ENCODE results near the gene ATG10.
A peak's percentile ranks its signal among the peaks of the same experiment; 100 is the strongest.

Gene ATG10

DNA sequence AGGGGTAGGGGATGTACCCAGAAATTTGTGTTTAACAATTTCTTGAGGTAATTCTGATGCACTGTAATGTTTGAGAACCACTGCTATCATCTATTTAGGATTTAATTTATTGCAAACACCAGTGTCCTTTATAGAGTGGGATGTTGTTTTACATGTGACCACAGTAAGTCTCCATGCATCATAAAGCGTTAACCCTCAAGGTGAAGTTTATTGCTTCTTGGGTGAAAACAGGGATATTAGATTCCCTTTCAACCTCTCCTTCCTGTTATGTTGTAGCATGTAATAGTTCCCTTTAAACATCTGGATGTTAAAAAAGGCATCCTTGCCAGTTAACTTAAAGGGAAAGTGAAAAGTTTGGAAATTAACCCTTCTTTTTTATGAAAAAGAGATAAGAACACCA is 35.8 kb upstream of the ATG10 start:
- H3K4ac ChIP-seq (ENCODE audit: low read depth, low read length) = no peak overlapping the region
- no CpG with 5 or more reads among the region's 1 CpG for WGBS (ENCODE audit: extremely low coverage, insufficient coverage, low lambda C conversion rate)
- no peak overlapping the region for H2BK5ac ChIP-seq (ENCODE audit: low read length)
- no peak overlapping the region for H3K4me2 ChIP-seq (ENCODE audit: low read length)
- no peak overlapping the region for H3K27ac ChIP-seq (ENCODE audit: low read depth, low read length)
- no peak for DNase-seq
- H3K23ac ChIP-seq (ENCODE audit: low read length) = no peak overlapping the region
- no peaks in the 10 kb centered on the region for H3K36me3 ChIP-seq (ENCODE audit: control insufficient read depth, insufficient read depth, low read length)
- no peak overlapping the region for H2BK120ac ChIP-seq (ENCODE audit: low read depth, low read length)
- H4K5ac ChIP-seq (ENCODE audit: low read length) = no peak overlapping the region
- H3K79me1 ChIP-seq (ENCODE audit: low read length) = no peaks in the 10 kb centered on the region
- H3K18ac ChIP-seq (ENCODE audit: low read length) = no peak overlapping the region
- no peak overlapping the region for H4K8ac ChIP-seq (ENCODE audit: low read depth, low read length)
- no peaks in the 10 kb centered on the region for H3K4me1 ChIP-seq (ENCODE audit: control insufficient read depth, low read depth, low read length)
- H3K9ac ChIP-seq (ENCODE audit: low read length) = no peak overlapping the region
- no peak overlapping the region for H3K56ac ChIP-seq (ENCODE audit: low read length)
- H3K79me2 ChIP-seq (ENCODE audit: control insufficient read depth, insufficient read depth, low read length) = no peaks in the 10 kb centered on the region
- no peak overlapping the region for H2AK5ac ChIP-seq (ENCODE audit: low read length)
- no peak overlapping the region for H3K4me3 ChIP-seq (ENCODE audit: low read length)
- H2BK15ac ChIP-seq (replicated peaks; ENCODE audit: low read depth) = no peak overlapping the region
- H3K27me3 ChIP-seq (ENCODE audit: insufficient read depth, low read length, poor library complexity) = no peaks in the 10 kb centered on the region

DNA sequence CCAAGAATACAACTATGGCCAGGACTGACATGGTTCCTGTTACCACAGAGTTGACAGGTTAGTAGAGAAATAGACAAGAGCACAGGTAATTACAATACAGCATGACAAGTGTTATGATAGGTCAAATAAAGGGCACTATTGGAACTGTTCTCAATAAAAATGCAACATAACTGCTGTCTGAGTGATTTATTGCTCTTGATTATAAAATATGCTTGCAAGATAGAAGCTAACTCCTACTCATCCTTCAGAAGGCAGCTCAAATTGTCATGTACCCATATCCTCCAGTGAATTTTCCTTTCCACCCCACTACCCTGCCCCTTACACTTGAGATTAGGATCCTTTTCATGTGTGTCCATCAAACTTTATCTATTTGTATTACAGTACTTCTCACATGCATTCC is 35.1 kb upstream of the ATG10 start:
- Histone ChIP-seq H3K79me2 (ENCODE audit: control insufficient read depth, insufficient read depth, low read length) (no peaks in the 10 kb centered on the region), H3K4me3 (ENCODE audit: low read length) (no peak overlapping the region), H4K8ac (ENCODE audit: low read depth, low read length) (no peak overlapping the region), H3K4ac (ENCODE audit: low read depth, low read length) (no peak overlapping the region), H2BK5ac (ENCODE audit: low read length) (no peak overlapping the region), H3K18ac (ENCODE audit: low read length) (no peak overlapping the region), H2BK15ac (replicated peaks; ENCODE audit: low read depth) (no peak overlapping the region), H3K23ac (ENCODE audit: low read length) (no peak overlapping the region), H3K4me2 (ENCODE audit: low read length) (no peak overlapping the region), H4K5ac (ENCODE audit: low read length) (no peak overlapping the region), H3K9ac (ENCODE audit: low read length) (no peak overlapping the region), H2BK120ac (ENCODE audit: low read depth, low read length) (no peak overlapping the region), H3K36me3 (ENCODE audit: control insufficient read depth, insufficient read depth, low read length) (no peaks in the 10 kb centered on the region), H3K27me3 (ENCODE audit: insufficient read depth, low read length, poor library complexity) (no peaks in the 10 kb centered on the region), H3K4me1 (ENCODE audit: control insufficient read depth, low read depth, low read length) (no peaks in the 10 kb centered on the region), H3K56ac (ENCODE audit: low read length) (no peak overlapping the region), H2AK5ac (ENCODE audit: low read length) (no peak overlapping the region), H3K27ac (ENCODE audit: low read depth, low read length) (no peak overlapping the region), H3K79me1 (ENCODE audit: low read length) (no peaks in the 10 kb centered on the region)
- DNase-seq = no peak

DNA sequence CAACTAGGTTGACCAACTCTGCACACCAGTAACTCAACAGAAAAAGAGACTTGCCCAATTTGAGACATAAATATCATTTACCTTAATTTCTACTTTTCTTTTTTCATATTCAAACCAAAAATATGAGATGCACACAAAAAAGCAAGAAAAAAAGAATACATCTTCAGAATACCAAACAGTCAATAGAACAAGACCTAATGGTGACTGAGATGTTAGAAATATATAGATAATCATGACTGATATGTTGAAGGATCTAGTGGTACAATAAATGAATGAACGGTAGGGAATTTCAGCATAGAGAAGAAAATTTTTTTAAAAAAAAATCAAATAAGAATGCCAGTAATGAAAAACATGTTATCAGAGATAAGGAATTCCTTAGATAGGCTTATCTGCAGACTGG is 29.1 kb upstream of the ATG10 start:
- Histone ChIP-seq H3K36me3 (ENCODE audit: control insufficient read depth, insufficient read depth, low read length) (no peaks in the 10 kb centered on the region), H3K18ac (ENCODE audit: low read length) (no peak overlapping the region), H2BK5ac (ENCODE audit: low read length) (no peak overlapping the region), H4K8ac (ENCODE audit: low read depth, low read length) (no peak overlapping the region), H3K27ac (ENCODE audit: low read depth, low read length) (no peak overlapping the region), H3K4me2 (ENCODE audit: low read length) (no peak overlapping the region), H4K5ac (ENCODE audit: low read length) (no peak overlapping the region), H3K79me2 (ENCODE audit: control insufficient read depth, insufficient read depth, low read length) (no peaks in the 10 kb centered on the region), H3K4me3 (ENCODE audit: low read length) (no peak overlapping the region), H2AK5ac (ENCODE audit: low read length) (no peak overlapping the region), H3K27me3 (ENCODE audit: insufficient read depth, low read length, poor library complexity) (no peaks in the 10 kb centered on the region), H2BK120ac (ENCODE audit: low read depth, low read length) (no peak overlapping the region), H3K79me1 (ENCODE audit: low read length) (no peaks in the 10 kb centered on the region), H3K9ac (ENCODE audit: low read length) (no peak overlapping the region), H3K4me1 (ENCODE audit: control insufficient read depth, low read depth, low read length) (no peaks in the 10 kb centered on the region), H3K56ac (ENCODE audit: low read length) (no peak overlapping the region), H2BK15ac (replicated peaks; ENCODE audit: low read depth) (no peak overlapping the region), H3K23ac (ENCODE audit: low read length) (no peak overlapping the region), H3K4ac (ENCODE audit: low read depth, low read length) (no peak overlapping the region)
- DNase-seq = no peak
- no CpG with 5 or more reads among the region's 1 CpG for WGBS (ENCODE audit: extremely low coverage, insufficient coverage, low lambda C conversion rate)

DNA sequence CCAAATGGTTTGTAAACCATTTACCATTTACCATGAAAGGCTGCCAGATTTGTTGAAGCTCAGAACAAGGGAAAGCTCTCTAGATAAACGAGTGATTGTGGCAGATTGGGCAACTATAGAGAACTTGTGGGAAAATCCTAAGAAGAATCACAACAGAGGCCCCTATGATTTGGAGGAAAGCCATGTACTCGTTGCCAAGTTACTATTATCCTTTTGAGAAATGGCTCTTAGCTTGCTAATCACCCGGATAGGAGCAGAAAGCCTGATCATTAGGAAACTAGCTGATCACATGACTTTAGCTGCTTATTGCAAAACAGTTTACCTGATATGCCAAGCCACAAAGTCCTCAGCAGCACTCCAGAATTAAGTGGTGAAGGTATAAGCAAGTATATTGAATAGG is 23.5 kb upstream of the ATG10 start:
- Histone ChIP-seq H3K27ac (ENCODE audit: low read depth, low read length) (no peak overlapping the region), H4K8ac (ENCODE audit: low read depth, low read length) (no peak overlapping the region), H3K9ac (ENCODE audit: low read length) (no peak overlapping the region), H2BK120ac (ENCODE audit: low read depth, low read length) (no peak overlapping the region), H3K36me3 (ENCODE audit: control insufficient read depth, insufficient read depth, low read length) (no peaks in the 10 kb centered on the region), H3K4me3 (ENCODE audit: low read length) (no peak overlapping the region), H3K79me1 (ENCODE audit: low read length) (no peaks in the 10 kb centered on the region), H3K4me1 (ENCODE audit: control insufficient read depth, low read depth, low read length) (peaks cover 2% of the 10 kb centered on the region), H2BK15ac (replicated peaks; ENCODE audit: low read depth) (no peak overlapping the region), H4K5ac (ENCODE audit: low read length) (no peak overlapping the region), H2BK5ac (ENCODE audit: low read length) (no peak overlapping the region), H3K56ac (ENCODE audit: low read length) (no peak overlapping the region), H3K4ac (ENCODE audit: low read depth, low read length) (no peak overlapping the region), H3K79me2 (ENCODE audit: control insufficient read depth, insufficient read depth, low read length) (no peaks in the 10 kb centered on the region), H3K27me3 (ENCODE audit: insufficient read depth, low read length, poor library complexity) (no peaks in the 10 kb centered on the region), H3K23ac (ENCODE audit: low read length) (no peak overlapping the region), H3K18ac (ENCODE audit: low read length) (no peak overlapping the region), H2AK5ac (ENCODE audit: low read length) (no peak overlapping the region), H3K4me2 (ENCODE audit: low read length) (no peak overlapping the region)
- no CpG with 5 or more reads among the region's 3 CpGs for WGBS (ENCODE audit: extremely low coverage, insufficient coverage, low lambda C conversion rate)
- no peak for DNase-seq

DNA sequence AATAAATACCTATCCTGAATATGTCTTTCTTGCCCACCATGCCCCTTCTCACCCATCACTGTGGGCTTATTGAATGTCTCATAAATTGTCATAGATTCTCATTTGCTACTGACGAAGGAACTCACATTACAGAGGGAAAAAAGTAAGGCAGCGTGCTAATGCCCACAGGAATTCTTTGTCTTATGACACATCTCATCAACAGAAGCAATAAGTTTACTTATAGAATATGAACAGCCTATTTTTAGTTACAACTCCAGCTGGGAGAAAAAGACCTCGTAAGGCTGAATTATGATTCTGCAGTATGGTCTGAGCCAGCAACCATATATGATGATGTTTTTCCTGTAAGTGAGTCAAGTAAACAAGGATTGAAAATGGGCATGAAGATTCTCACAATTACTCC is 22.4 kb upstream of the ATG10 start:
- Histone ChIP-seq H2AK5ac (ENCODE audit: low read length) (no peak overlapping the region), H4K8ac (ENCODE audit: low read depth, low read length) (no peak overlapping the region), H3K4me2 (ENCODE audit: low read length) (no peak overlapping the region), H3K56ac (ENCODE audit: low read length) (no peak overlapping the region), H2BK15ac (replicated peaks; ENCODE audit: low read depth) (peak overlapping the region; percentile 88), H3K4me1 (ENCODE audit: control insufficient read depth, low read depth, low read length) (peaks cover 2% of the 10 kb centered on the region), H3K23ac (ENCODE audit: low read length) (no peak overlapping the region), H3K79me1 (ENCODE audit: low read length) (no peaks in the 10 kb centered on the region), H3K18ac (ENCODE audit: low read length) (peak overlapping the region; percentile 20), H3K27ac (ENCODE audit: low read depth, low read length) (no peak overlapping the region), H3K4ac (ENCODE audit: low read depth, low read length) (no peak overlapping the region), H4K5ac (ENCODE audit: low read length) (no peak overlapping the region), H2BK120ac (ENCODE audit: low read depth, low read length) (no peak overlapping the region), H3K4me3 (ENCODE audit: low read length) (no peak overlapping the region), H3K79me2 (ENCODE audit: control insufficient read depth, insufficient read depth, low read length) (no peaks in the 10 kb centered on the region), H3K36me3 (ENCODE audit: control insufficient read depth, insufficient read depth, low read length) (no peaks in the 10 kb centered on the region), H2BK5ac (ENCODE audit: low read length) (no peak overlapping the region), H3K27me3 (ENCODE audit: insufficient read depth, low read length, poor library complexity) (no peaks in the 10 kb centered on the region), H3K9ac (ENCODE audit: low read length) (no peak overlapping the region)
- no CpG with 5 or more reads among the region's 3 CpGs for WGBS (ENCODE audit: extremely low coverage, insufficient coverage, low lambda C conversion rate)
- no peak for DNase-seq

DNA sequence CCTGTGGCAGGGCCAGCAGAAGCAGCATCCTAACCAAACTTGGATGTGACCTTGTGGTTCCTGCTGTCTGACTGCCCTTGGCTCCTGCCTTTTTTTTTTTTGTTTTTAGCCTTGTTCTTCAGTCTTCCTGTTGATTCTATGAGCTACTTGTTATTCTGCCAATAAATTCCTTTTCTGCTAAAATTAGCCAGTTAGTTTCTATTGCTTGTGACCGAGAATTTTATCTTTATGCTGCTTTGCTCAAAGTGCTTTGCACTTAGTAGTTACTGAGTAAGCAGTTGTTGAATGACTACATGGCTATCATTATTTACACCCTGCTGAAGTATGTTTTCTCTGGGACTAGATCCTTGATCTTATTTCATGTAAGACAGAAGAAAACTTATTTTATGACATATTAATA is 20.8 kb upstream of the ATG10 start:
- no peak overlapping the region for H3K23ac ChIP-seq (ENCODE audit: low read length)
- H3K27ac ChIP-seq (ENCODE audit: low read depth, low read length) = no peak overlapping the region
- peak overlapping the region; percentile 87 for H3K18ac ChIP-seq (ENCODE audit: low read length)
- no peak overlapping the region for H2AK5ac ChIP-seq (ENCODE audit: low read length)
- no peaks in the 10 kb centered on the region for H3K79me2 ChIP-seq (ENCODE audit: control insufficient read depth, insufficient read depth, low read length)
- no peaks in the 10 kb centered on the region for H3K27me3 ChIP-seq (ENCODE audit: insufficient read depth, low read length, poor library complexity)
- H4K8ac ChIP-seq (ENCODE audit: low read depth, low read length) = no peak overlapping the region
- no peak for DNase-seq
- no CpG with 5 or more reads among the region's 1 CpG for WGBS (ENCODE audit: extremely low coverage, insufficient coverage, low lambda C conversion rate)
- no peak overlapping the region for H2BK120ac ChIP-seq (ENCODE audit: low read depth, low read length)
- H3K4ac ChIP-seq (ENCODE audit: low read depth, low read length) = no peak overlapping the region
- no peak overlapping the region for H2BK15ac ChIP-seq (replicated peaks; ENCODE audit: low read depth)
- no peak overlapping the region for H3K9ac ChIP-seq (ENCODE audit: low read length)
- H4K5ac ChIP-seq (ENCODE audit: low read length) = no peak overlapping the region
- H3K36me3 ChIP-seq (ENCODE audit: control insufficient read depth, insufficient read depth, low read length) = no peaks in the 10 kb centered on the region
- no peak overlapping the region for H3K4me3 ChIP-seq (ENCODE audit: low read length)
- H3K56ac ChIP-seq (ENCODE audit: low read length) = no peak overlapping the region
- H3K4me2 ChIP-seq (ENCODE audit: low read length) = no peak overlapping the region
- H3K4me1 ChIP-seq (ENCODE audit: control insufficient read depth, low read depth, low read length) = peaks cover 2% of the 10 kb centered on the region
- H3K79me1 ChIP-seq (ENCODE audit: low read length) = no peaks in the 10 kb centered on the region
- no peak overlapping the region for H2BK5ac ChIP-seq (ENCODE audit: low read length)
